ENCODE data around the gene TOMM7.
"Not testable (repeated sequence)": the region's sequence is repeated elsewhere in the genome, so short reads cannot be mapped to it uniquely, and the experiment has no call there.

Gene TOMM7

GRCh38 chr7:22779730-22780323 lies 42.8 kb downstream of the TOMM7 start:
- not testable (repeated sequence) for DNase-seq

DNA sequence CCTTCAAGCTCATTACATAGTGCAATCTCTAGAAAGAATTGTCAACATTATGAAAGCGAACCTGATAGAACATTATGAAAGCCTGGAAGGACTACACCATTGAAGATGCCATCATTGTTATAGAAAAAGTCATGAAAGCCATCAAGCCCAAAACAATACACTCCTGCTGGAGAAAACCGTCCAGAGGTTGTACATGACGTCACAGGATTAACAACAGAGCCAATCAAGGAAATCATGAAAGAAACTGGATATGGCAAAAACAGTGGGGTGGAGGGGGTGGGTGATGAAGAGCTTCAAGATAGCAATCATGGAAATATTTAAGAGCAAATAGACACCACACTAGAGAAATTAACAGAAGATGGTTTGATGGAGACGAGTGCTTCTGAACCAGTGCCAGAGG lies 45.7 kb downstream of the TOMM7 start:
- no peak for DNase-seq

GRCh38 chr7:22772885-22773284 lies 49.8 kb downstream of the TOMM7 start:
- DNase-seq = no peak

- DNase-seq = no peak
These were observed 50.8 kb downstream of the TOMM7 start for GRCh38 chr7:22771872-22772228.

- DNase-seq = no peak
These were observed 51.3 kb downstream of the TOMM7 start for GRCh38 chr7:22771194-22771871.

GRCh38 chr7:22765609-22766008 lies 57.0 kb downstream of the TOMM7 start:
- no peak for DNase-seq

All from stimulated activated naive CD4-positive, alpha-beta T cell (primary cell).